GM21515 (cell line): ENCODE results near the gene RAB1A.
"Not testable (repeated sequence)": the region's sequence is repeated elsewhere in the genome, so short reads cannot be mapped to it uniquely, and the experiment has no call there.

ENCODE experiments used
- ATAC-seq: cut with Tn5 transposase; IDR thresholded peaks from one replicate; pipeline ENCODE4 v1.9.1; 2021; ENCODE audit not compliant: unreplicated experiment

Gene RAB1A

DNA sequence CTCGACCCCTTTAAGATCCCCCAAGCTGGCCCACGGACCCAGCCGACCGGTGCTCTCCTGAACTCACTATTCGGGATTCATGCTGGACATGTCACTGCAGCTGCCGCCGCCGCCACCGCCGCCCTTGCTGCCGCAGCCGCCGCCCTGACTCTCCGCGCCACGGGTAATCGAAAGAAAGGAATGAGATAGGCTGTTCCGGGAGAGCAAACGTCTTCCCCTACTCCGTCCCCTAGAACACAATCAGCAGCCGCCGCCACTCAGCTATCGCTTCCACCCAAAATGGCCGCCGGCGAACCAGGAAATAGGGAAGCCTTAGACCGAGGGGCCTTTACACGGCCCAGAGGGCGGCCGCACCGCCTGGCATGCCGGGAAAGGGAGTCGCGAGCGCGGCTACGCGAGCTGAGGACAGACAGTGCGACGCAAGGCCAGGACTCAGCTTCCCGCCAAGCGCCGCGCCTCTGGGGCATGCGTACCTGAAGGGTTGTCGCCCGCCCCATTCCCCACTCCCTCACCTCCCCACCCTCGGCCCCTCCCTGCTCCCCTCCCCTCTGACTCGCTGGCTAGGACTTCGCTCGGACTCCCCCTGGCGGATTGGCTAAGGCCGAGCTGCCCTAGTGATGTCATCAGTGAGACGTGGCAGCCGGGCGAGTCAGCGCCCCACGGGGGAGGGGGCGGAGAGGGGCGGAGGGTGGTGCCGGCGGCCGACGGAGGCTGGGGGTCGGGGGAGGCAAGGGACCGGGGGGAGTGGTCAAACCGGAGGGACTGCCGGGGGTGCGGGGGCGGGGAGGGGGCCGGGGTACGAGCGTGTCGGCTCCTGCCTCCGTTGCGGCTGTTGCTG lies at the start of gene RAB1A:
Gene RAB1A, minus strand, starts transcription at position 281 of the 838 bp plus-strand sequence. Its CDS starts 191 bp downstream, at position 90.
- ATAC-seq, result peak; percentile 96

DNA sequence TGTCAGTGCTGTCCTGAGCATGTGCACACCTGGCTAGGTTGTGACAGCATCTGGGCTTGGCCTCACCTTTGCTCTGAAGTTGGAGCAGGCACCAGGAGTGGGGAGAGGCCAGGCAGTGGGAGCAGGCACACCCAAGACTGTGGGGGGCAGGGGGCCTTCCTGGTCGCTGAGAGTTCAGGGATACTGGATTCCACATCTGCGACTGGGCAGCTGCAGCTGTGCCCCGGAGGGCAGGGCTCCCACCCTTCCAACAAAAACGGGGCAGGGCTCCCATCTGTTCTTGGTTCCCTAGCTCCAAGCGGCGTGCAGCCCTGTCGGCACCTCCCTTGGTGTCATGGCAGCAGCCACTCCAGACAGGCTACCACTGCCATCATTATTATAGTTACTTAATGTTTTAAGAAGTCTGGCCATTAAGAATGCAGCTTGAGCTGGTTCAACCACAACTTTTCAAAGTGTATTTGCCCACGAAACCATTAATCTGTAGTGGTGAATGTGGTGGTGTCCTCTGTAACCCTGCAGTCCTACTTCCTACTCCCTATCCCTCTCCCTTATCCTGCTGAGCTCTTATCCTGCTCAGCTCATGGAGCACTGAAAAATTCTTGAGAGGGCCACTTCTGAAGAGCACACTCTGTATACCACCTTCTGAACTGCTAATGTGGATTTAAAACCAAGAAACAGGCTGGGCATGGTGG lies 48.0 kb upstream of the RAB1A start:
- ATAC-seq, result no peak

DNA sequence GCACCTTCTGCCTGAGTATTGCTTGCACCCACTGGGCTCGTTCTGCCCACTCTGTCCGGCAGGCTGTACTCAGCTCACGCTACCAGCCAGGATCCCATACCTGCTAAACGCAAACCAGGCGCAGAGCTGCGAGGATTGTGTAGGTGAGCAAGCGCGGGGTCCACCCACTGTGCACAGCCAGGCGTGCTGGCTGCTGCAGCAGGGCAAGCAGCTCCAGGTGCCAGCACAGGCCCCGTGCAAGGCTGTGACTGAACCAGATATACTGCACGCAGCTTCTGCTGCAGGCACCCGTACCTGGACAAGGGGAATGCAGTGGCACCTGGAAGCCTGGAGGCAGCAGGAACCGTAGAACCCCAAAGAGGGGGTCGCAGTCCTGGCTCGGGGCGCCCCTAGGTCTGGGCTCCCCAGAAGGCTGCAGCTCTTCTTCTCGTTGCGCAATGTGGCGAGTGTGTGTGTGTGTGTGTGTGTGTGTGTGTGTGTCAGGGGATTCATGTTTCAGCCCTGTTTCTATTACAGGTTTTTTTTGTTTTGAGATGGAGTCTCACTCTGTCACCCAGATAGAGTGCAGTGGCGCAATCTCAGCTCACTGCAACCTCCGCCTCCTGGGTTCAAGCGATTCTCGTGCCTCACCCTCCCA lies 46.1 kb upstream of the RAB1A start:
- ATAC-seq, result no peak

DNA sequence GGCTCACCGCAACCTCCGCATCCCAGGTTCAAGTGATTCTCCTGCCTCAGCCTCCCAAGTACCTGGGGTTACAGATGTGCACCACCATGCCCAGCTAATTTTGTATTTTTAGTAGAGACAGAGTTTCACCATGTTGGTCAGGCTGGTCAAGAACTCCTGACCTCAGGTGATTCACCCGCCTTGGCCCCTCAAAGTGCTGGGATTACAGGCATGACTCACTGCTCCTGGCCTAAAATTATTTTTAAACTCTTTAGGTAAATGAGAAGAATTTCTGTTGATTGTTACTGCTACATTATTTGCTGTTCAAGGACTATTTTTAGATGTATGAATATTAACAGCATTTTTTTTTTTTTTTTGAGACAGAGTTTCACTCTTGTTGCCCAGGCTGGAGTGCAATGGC lies 44.1 kb upstream of the RAB1A start:
- not testable (repeated sequence) for ATAC-seq

- ATAC-seq, result no peak
Observed at GRCh38 chr2:65172994-65173790, 43.3 kb upstream of the RAB1A start.

DNA sequence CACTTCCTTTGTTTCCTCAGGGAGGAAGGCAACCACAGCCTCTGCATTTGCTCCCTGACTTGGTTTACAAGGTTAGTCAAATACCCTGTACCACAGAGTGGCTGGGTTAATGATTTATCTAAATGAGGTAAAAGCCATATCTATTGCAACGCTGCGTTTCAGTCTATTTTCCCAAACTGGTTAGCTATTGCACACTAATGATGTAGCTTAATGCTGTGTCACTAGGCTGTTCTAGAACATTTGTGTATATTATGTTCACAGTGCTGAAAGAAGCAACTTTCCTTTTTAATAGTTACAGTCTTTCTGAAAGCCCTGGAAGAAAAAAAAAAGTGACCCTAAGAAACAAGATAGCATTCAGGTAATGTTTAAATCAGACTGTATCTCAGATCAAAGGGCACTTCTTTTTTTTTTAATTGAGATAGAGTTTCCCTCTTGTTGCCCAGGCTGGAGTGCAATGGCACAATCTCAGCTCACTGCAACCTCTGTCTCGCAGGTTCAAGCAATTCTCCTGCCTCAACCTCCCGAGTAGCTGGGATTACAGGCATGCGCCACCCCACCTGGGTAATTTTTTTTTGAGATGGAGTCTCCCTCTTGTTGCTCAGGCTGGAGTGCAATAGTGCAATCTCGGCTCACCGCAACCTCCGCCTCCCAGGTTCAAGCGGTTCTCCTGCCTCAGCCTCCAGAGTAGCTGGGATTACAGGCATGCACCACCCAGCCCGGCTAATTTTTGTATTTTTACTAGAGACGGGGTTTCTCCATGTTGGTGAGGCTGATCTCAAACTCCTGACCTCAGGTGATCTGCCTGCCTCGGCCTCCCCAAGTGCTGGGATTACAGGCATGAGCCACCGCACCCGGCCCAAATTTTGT lies 40.9 kb upstream of the RAB1A start:
- ATAC-seq, result not testable (repeated sequence)

GRCh38 chr2:65169760-65170136 lies 39.8 kb upstream of the RAB1A start:
- no peak for ATAC-seq

GRCh38 chr2:65165558-65165957 lies 35.7 kb upstream of the RAB1A start:
- no peak for ATAC-seq

- ATAC-seq, result no peak
Observed at GRCh38 chr2:65164426-65164891, 34.6 kb upstream of the RAB1A start.

GRCh38 chr2:65161551-65162100 lies 31.7 kb upstream of the RAB1A start:
- no peak for ATAC-seq

DNA sequence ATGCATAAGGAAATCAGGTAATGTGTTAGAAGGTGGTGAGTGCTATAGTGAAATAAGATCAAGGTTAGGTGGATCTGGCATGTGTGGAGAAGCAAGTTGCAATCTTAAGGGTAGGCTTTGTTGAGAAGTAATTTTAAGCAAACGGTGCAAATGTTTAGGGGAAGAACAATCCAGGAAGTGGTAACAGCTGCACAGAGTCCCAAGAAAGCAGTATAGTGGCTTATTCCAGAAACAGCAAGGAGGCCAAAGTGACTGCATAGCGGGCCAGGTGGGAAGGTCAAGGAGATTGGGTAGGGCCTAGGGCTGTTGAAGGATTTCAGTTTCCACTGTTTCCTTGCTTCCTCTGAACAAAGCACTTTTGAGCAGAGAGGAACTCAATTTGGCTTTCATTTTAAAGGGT lies 30.0 kb upstream of the RAB1A start:
- ATAC-seq, result no peak

DNA sequence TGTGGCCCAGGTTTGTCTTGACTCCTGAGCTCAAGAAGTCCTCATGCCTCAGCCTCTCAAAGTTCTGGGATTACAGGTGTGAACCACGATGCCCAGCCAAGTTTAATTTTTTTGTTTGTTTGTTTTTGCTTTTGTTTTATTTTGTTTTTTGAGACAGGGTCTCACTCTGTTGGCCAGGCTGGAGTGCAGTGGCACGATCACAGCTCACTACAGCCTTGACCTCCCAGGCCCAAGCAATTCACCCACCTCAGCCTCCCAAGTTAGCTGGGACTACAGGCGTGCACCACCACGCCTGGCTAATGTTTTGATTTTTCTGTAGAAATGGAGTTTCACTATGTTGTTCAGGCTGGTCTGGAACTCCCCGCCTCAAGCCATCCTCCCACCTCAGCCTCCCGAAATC lies 29.4 kb upstream of the RAB1A start:
- ATAC-seq, result no peak

- no peak for ATAC-seq
Observed at GRCh38 chr2:65158557-65158956, 28.7 kb upstream of the RAB1A start.

DNA sequence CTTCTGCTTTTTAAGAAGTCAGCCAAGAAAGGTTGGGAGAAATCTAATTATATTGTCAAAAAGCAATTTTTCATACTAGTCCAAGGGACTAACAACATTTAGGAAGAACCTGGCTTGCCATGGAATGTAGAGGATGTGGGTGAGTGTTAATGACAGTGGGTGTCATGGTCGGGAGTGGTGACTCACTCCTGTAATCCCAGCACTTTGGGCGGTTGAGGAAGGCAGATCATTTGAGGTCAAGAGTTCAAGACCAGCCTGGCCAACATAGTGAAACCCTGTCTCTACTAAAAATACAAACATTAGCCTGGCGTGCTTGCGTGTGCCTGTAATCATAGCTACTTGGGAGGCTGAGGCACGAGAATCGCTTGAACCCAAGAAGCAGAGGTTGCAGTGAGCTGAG lies 27.9 kb upstream of the RAB1A start:
- not testable (repeated sequence) for ATAC-seq

DNA sequence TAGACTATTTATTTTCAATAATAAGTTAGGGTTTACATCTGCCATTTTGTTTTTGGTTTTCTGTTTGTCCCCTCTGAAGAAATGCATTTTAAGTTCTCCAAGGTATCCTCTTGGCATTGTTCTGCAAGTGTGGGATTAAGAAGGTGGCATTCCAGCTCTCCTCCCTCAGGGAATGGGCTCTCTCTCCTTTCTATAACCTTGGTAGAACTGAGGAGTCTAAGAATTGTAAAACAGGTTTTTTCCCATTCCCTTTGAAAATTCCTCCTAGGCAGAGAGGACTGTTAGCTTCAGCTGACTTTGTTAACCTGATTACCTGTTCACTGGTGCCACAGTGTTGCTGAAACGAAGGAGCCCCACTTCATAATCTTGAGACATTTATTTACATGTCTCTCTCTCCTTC lies 26.1 kb upstream of the RAB1A start:
- no peak for ATAC-seq

DNA sequence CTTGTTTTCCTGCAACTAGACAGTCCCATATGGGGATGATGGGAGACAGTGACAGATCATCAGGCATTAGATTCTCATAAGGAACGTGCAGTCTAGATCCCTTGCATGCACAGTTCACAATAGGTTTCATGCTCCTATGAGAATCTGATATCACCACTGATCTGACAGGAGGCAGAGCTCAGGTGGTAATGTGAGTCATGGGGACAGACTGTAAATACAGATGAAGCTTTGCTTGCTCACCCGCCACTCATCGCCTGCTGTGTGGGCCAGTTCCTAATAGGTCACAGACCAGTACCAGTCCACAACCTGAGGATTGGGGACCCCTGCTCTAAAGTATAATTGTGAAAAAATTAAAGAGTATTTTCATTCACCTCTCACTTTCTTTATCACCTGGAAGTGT lies 23.6 kb upstream of the RAB1A start:
- no peak for ATAC-seq

GRCh38 chr2:65146078-65146477 lies 16.2 kb upstream of the RAB1A start:
- no peak for ATAC-seq

DNA sequence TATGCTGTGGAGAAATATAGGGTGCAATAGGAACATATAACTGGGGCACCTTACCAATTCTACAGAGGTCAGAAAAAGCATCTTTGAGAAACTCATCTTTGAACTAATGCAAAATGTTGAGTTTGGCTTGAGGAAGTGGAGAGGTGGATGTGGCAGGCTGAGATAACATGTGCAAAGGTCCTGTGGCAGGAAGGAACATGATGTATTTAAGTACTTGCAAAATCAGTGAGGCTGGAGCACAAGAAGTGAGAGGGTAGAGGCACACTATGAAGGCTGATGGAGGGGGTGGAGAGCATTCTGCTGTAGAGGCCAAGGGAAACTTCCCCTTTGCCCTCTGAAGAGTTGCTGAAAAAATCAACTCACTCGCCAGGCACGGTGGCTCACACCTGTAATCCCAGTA lies 14.7 kb upstream of the RAB1A start:
- ATAC-seq, result no peak

DNA sequence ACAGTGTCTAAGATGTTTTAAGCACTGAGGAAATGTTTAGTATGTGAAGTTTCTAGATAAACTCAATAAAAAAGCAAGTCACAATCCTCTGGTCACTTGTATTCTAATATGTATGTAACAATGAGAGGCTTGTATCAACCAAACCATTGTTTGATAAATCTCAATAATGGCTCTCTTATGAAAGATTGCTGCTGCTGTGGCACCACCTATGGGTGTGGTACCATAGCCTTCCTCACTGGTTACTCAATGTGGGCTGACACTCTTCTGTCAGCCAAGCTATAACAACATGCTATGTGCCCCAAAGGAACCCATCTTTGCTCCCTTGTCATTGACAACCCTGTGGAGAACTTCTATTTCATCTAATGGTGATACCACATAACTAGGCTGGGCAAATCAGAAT lies 12.6 kb upstream of the RAB1A start:
- no peak for ATAC-seq
